GM12878 (cell line): ENCODE results near the gene CNNM1. TPM values are rescaled to one million over a fixed set of nuclear protein-coding genes. Genes with fewer than 3 reads are reported as not detected.

Experiments used
- ATAC-seq: fragments of 200-7000 bp; cut with Tn5 transposase; 3 replicates; pipeline ENCODE4 v1.9.1; 2020; ENCODE audit warnings: mild to moderate bottlenecking, moderate library complexity
- BruUV-seq: library from RNA; stranded (reverse); fragments of 400-500 nt; replicated peaks from 2 replicates; lab custom pipeline; 2021; lab: Mats Ljungman, UMichigan
- CTCF ChIA-PET: fragments of 300-600 bp; sonication (Branson Sonifier 250); formaldehyde crosslinking; extraction: SDS; loops from one replicate; lab custom pipeline; 2021; ENCODE audit warnings: inconsistent platforms; lab: Yijun Ruan, JAX
- POLR2A ChIA-PET: fragments of 350-600 bp; formaldehyde crosslinking; extraction: SDS; loops from one replicate; lab custom pipeline; 2021; ENCODE audit warnings: inconsistent platforms; lab: Charles Lee
- RAD21 ChIA-PET: fragments of 300-600 bp; sonication (Branson Sonifier 250); formaldehyde crosslinking; loops from one replicate; lab custom pipeline; 2023; ENCODE audit warnings: antibody characterized with exemption; ENCODE audit not compliant: unreplicated experiment; lab: Charles Lee
- SMC1A ChIA-PET: fragments of 300-600 bp; sonication (Branson Sonifier 250); formaldehyde crosslinking; loops from one replicate; lab custom pipeline; 2023; ENCODE audit not compliant: unreplicated experiment, uncharacterized antibody; lab: Charles Lee
- DNase-seq: peaks from one replicate; pipeline ENCODE4 v3.0.0-alpha.2; 2011; ENCODE audit warnings: low read depth, low spot score
- FAIRE-seq: peaks from 3 replicates; lab custom pipeline; 2011; peaks lifted over from hg19 to GRCh38; lab: Jason Lieb, UNC
- H2AFZ ChIP-seq: 2 replicates; pipeline ENCODE4 v1.6.0; 2011; ENCODE audit warnings: low read depth, low read length, control low read depth; ENCODE audit not compliant: control insufficient read depth
- H3K27ac ChIP-seq: 2 replicates; pipeline ENCODE4 v1.5.1; 2011; ENCODE audit warnings: control low read depth; ENCODE audit not compliant: control insufficient read depth, insufficient read depth
- H3K27me3 ChIP-seq, 2 experiments: replicated peaks in 1 of 2; 2 replicates each; pipeline versions ENCODE4 v1.6.0 to v1.6.1; 2011; ENCODE audit warnings: low read length in 1 of 2; ENCODE audit not compliant: control insufficient read depth in 2 of 2, insufficient read depth in 2 of 2
- H3K36me3 ChIP-seq, 2 experiments: 2 replicates each; pipeline ENCODE4 v1.5.1; 2011; ENCODE audit warnings: low read length in 1 of 2; ENCODE audit not compliant: control insufficient read depth in 2 of 2, insufficient read depth in 2 of 2
- H3K4me1 ChIP-seq: 2 replicates; pipeline ENCODE4 v1.6.1; 2011; ENCODE audit warnings: mild to moderate bottlenecking, low read length, moderate library complexity, mixed read lengths; ENCODE audit not compliant: control insufficient read depth, insufficient read depth
- H3K4me2 ChIP-seq: 2 replicates; pipeline ENCODE4 v1.6.0; 2011; ENCODE audit warnings: control low read depth; ENCODE audit not compliant: control insufficient read depth, insufficient read depth
- H3K4me3 ChIP-seq: fragments of 200-600 bp; sonication (generic); 2 replicates; pipeline ENCODE4 v1.5.1; 2016
- H3K79me2 ChIP-seq: 2 replicates; pipeline ENCODE4 v1.6.0; 2011; ENCODE audit warnings: low read length; ENCODE audit not compliant: control insufficient read depth, insufficient read depth
- H3K9ac ChIP-seq: 2 replicates; pipeline ENCODE4 v1.8.0; 2011; ENCODE audit warnings: low read length, control low read depth, mixed read lengths; ENCODE audit not compliant: control insufficient read depth, insufficient read depth
- H3K9me3 ChIP-seq: replicated peaks from 3 replicates; pipeline ENCODE4 v1.5.1; 2011; ENCODE audit warnings: mild to moderate bottlenecking, low read length; ENCODE audit not compliant: control insufficient read depth, insufficient read depth
- H4K20me1 ChIP-seq: 2 replicates; pipeline ENCODE4 v1.6.0; 2011; ENCODE audit not compliant: control insufficient read depth, insufficient read depth
- BCLAF1 ChIP-seq: fragments of 450-650 bp; IDR thresholded peaks from 2 replicates; pipeline ENCODE4 v1.6.1; 2017; ENCODE audit warnings: antibody characterized with exemption, mild to moderate bottlenecking, moderate library complexity
- BMI1 ChIP-seq: fragments of 450-650 bp; IDR thresholded peaks from 2 replicates; pipeline ENCODE4 v1.6.1; 2016; ENCODE audit warnings: mild to moderate bottlenecking, moderate library complexity, borderline replicate concordance
- CBX3 ChIP-seq: fragments of 200-600 bp; sonication (generic); IDR thresholded peaks from 2 replicates; pipeline ENCODE4 v1.6.1; 2016; ENCODE audit warnings: low read depth, borderline replicate concordance
- CREM ChIP-seq: IDR thresholded peaks from 2 replicates; pipeline ENCODE4 v1.6.1; 2014; ENCODE audit warnings: antibody characterized with exemption, low read depth
- EGR1 ChIP-seq, 2 experiments: IDR thresholded peaks; 1 replicate in 1 of 2; 2 replicates in 1 of 2; pipeline ENCODE4 v1.6.1; 2011 to 2012; ENCODE audit warnings: low read depth in 2 of 2, low read length in 2 of 2, borderline replicate concordance in 1 of 2, mild to moderate bottlenecking in 1 of 2, moderate library complexity in 1 of 2
- MYC ChIP-seq: IDR thresholded peaks from 2 replicates; pipeline ENCODE4 v1.6.1; 2011; ENCODE audit warnings: mild to moderate bottlenecking, low read length, moderate library complexity, inconsistent platforms; ENCODE audit not compliant: insufficient read depth, insufficient replicate concordance, insufficient read length, severe bottlenecking
- NFXL1 ChIP-seq: fragments of 450-650 bp; IDR thresholded peaks from 2 replicates; pipeline ENCODE4 v1.6.1; 2017; ENCODE audit warnings: antibody characterized with exemption, mild to moderate bottlenecking, borderline replicate concordance
- TCF7 ChIP-seq: IDR thresholded peaks from 2 replicates; pipeline ENCODE4 v1.6.1; 2014; ENCODE audit warnings: antibody characterized with exemption, borderline replicate concordance
- ZBTB4 ChIP-seq: fragments of 450-650 bp; formaldehyde crosslinking; IDR thresholded peaks from 2 replicates; pipeline ENCODE4 v1.4.0; 2022; ENCODE audit warnings: mild to moderate bottlenecking, moderate library complexity
- WGBS: methylation state at CpG from one replicate; pipeline ENCODE4 v1.1.6; 2016; ENCODE audit warnings: low lambda C conversion rate; ENCODE audit not compliant: insufficient replicate concordance, insufficient coverage; ENCODE audit errors: missing lambda C conversion rate; 5-methylcytosine and 5-hydroxymethylcytosine counted together
- in situ Hi-C: fragments of 300-500 bp; cut with MboI; formaldehyde crosslinking; loops from 9 replicates; pipeline ENCODE4 v1.14.3; 2018; ENCODE audit warnings: mixed read lengths
- intact Hi-C: fragments of 100-400 bp; cut with micrococcal nuclease; formaldehyde crosslinking; loops from one replicate; pipeline ENCODE4 v1.14.2; 2022; ENCODE audit not compliant: unreplicated experiment
- polyA plus RNA-seq, 11 experiments: library from polyadenylated mRNA; depleted of rRNA in 4 of 11; unstranded in 6 of 11; stranded (reverse) in 5 of 11; fragments of >200 nt; fragmentation: Nextera tagmentation in 4 of 11; fragmentation: Illumina TruSeq in 1 of 11; extraction: Ambion mirVana in 4 of 11; extraction: Trizol in 1 of 11; gene quantifications; 1 replicate in 1 of 11; 2 replicates in 10 of 11; pipeline versions ENCODE4 v1.2.1 to v1.2.3, GENCODE V29; 2011 to 2016; ENCODE audit warnings: inconsistent platforms in 2 of 11, missing spikeins in 2 of 11, low read depth in 1 of 11
- total RNA-seq, 4 experiments: library from RNA; depleted of rRNA in 3 of 4; stranded (reverse); fragments of >200 nt in 3 of 4; fragmentation: Illumina TruSeq in 1 of 4; extraction: Trizol in 1 of 4; gene quantifications; 2 replicates each; pipeline versions ENCODE4 v1.2.1 to v1.2.3, GENCODE V29; 2013 to 2021
- TF ChIP-seq, protein P1 (sequence below): IDR thresholded peaks from 2 replicates; pipeline ENCODE4 v1.6.1; 2012; ENCODE audit warnings: improper control_type of control experiment, low read depth, low read length; ENCODE audit not compliant: insufficient replicate concordance
- TF ChIP-seq, protein P2 (sequence below): IDR thresholded peaks from 2 replicates; pipeline ENCODE4 v1.6.1; 2012; ENCODE audit warnings: low read depth, low read length, improper control_type of control experiment

Gene CNNM1
- total and polyA plus RNA-seq, 10 of the 15 experiments (the other 5 are each of a cell fraction or from before 2014, with no cell fraction given), result 0.01 TPM; not detected in 9

DNA sequence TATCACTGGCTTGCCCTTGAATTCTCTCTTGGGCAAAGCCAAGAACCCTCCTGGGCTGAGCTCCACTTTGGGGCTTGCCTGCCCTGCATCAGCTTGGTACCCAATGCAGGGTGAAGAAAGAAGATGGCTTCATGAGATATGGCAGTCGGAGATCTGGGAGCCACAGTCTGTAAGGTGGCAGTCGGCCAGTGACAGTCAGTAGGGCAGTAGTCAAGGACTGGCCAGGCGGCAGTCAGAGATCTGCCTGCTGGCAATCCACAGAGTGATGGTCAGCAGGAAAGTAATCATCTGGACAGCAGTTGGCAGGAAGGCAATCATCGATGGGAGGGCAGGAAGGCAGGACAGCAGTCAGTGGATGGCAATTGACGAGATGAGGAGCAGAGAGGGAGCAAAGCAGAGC lies 32.6 kb upstream of the CNNM1 start:
- POLR2A ChIA-PET, result no interaction called here
- Histone ChIP-seq H3K4me2 (no peak overlapping the region), H3K27ac (no peak overlapping the region), H2AFZ (no peak overlapping the region), H3K79me2 (no peaks in the 10 kb centered on the region), H3K27me3 (no peaks in the 10 kb centered on the region), H3K4me1 (no peaks in the 10 kb centered on the region), H4K20me1 (no peaks in the 10 kb centered on the region), H3K9ac (no peak overlapping the region), H3K9me3 (no peaks in the 10 kb centered on the region), H3K4me3 (no peak overlapping the region), H3K36me3 (no peaks in the 10 kb centered on the region)
- no peak for FAIRE-seq
- BruUV-seq, result no TSS peak
- SMC1A ChIA-PET, result no interaction called here
- in situ Hi-C loops (no loop called here), intact Hi-C loops (no loop called here)
- no peak for ATAC-seq
- no peak for DNase-seq
- 3% methylated on average over 5 of the region's 5 CpGs for WGBS
- RAD21 ChIA-PET, result no interaction called here
- CTCF ChIA-PET, result no interaction called here
- TF ChIP-seq MYC, result no peak
- no peak for TF ChIP-seq TCF7
- no peak for TF ChIP-seq ZBTB4 (CRISPR knock-in tag)
- TF ChIP-seq CREM, result no peak
- no peak for TF ChIP-seq BMI1
- TF ChIP-seq, protein P1, sequence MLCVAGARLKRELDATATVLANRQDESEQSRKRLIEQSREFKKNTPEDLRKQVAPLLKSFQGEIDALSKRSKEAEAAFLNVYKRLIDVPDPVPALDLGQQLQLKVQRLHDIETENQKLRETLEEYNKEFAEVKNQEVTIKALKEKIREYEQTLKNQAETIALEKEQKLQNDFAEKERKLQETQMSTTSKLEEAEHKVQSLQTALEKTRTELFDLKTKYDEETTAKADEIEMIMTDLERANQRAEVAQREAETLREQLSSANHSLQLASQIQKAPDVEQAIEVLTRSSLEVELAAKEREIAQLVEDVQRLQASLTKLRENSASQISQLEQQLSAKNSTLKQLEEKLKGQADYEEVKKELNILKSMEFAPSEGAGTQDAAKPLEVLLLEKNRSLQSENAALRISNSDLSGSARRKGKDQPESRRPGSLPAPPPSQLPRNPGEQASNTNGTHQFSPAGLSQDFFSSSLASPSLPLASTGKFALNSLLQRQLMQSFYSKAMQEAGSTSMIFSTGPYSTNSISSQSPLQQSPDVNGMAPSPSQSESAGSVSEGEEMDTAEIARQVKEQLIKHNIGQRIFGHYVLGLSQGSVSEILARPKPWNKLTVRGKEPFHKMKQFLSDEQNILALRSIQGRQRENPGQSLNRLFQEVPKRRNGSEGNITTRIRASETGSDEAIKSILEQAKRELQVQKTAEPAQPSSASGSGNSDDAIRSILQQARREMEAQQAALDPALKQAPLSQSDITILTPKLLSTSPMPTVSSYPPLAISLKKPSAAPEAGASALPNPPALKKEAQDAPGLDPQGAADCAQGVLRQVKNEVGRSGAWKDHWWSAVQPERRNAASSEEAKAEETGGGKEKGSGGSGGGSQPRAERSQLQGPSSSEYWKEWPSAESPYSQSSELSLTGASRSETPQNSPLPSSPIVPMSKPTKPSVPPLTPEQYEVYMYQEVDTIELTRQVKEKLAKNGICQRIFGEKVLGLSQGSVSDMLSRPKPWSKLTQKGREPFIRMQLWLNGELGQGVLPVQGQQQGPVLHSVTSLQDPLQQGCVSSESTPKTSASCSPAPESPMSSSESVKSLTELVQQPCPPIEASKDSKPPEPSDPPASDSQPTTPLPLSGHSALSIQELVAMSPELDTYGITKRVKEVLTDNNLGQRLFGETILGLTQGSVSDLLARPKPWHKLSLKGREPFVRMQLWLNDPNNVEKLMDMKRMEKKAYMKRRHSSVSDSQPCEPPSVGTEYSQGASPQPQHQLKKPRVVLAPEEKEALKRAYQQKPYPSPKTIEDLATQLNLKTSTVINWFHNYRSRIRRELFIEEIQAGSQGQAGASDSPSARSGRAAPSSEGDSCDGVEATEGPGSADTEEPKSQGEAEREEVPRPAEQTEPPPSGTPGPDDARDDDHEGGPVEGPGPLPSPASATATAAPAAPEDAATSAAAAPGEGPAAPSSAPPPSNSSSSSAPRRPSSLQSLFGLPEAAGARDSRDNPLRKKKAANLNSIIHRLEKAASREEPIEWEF, result no peak
- TF ChIP-seq BCLAF1, result no peak
- TF ChIP-seq EGR1 (IDR thresholded peaks at IDR 0.05; ENCODE audit: borderline replicate concordance in 1 of 2, low read depth in 2 of 2, low read length in 2 of 2), result no peak
- no peak for TF ChIP-seq CBX3
- TF ChIP-seq, protein P2, sequence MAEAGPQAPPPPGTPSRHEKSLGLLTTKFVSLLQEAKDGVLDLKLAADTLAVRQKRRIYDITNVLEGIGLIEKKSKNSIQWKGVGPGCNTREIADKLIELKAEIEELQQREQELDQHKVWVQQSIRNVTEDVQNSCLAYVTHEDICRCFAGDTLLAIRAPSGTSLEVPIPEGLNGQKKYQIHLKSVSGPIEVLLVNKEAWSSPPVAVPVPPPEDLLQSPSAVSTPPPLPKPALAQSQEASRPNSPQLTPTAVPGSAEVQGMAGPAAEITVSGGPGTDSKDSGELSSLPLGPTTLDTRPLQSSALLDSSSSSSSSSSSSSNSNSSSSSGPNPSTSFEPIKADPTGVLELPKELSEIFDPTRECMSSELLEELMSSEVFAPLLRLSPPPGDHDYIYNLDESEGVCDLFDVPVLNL, result no peak
- TF ChIP-seq NFXL1, result no peak
